ENCODE measurements around the gene SCGB1A1. TPM values are rescaled to one million over a fixed set of nuclear protein-coding genes. Genes with fewer than 3 reads are reported as not detected.
"Not testable (repeated sequence)": the region's sequence is repeated elsewhere in the genome, so short reads cannot be mapped to it uniquely, and the experiment has no call there.

The SCGB1A1 gene
- total RNA-seq, 1 donor from 2014 or later, result not detected

GRCh38 chr11:62446091-62446490, 27.3 kb downstream of the SCGB1A1 start:
- no peaks in the 10 kb centered on the region for H3K9me3 Mint-ChIP-seq
- no peak for DNase-seq (ENCODE audit: extremely low spot score, unreplicated experiment)
- peaks cover 22% of the 10 kb centered on the region for H3K4me1 Mint-ChIP-seq (ENCODE audit: unreplicated experiment)
- H3K36me3 Mint-ChIP-seq, result no peaks in the 10 kb centered on the region
- H3K27ac Mint-ChIP-seq, result no peak overlapping the region
- TF ChIP-seq CTCF (conservative IDR thresholded peaks at IDR 0.05), result no peak
- H3K27me3 Mint-ChIP-seq, result peaks cover 21% of the 10 kb centered on the region
- H3K4me3 Mint-ChIP-seq, result no peak overlapping the region

GRCh38 chr11:62449451-62449851, 30.6 kb downstream of the SCGB1A1 start:
- Mint-ChIP-seq H3K36me3 (no peaks in the 10 kb centered on the region), H3K4me1 (ENCODE audit: unreplicated experiment) (peaks cover 12% of the 10 kb centered on the region), H3K27me3 (peaks cover 21% of the 10 kb centered on the region), H3K9me3 (no peaks in the 10 kb centered on the region), H3K27ac (no peak overlapping the region), H3K4me3 (no peak overlapping the region)
- no peak for TF ChIP-seq CTCF (conservative IDR thresholded peaks at IDR 0.05)
- DNase-seq (ENCODE audit: extremely low spot score, unreplicated experiment), result no peak

GRCh38 chr11:62449912-62450311, 31.1 kb downstream of the SCGB1A1 start:
- not testable (repeated sequence) for H3K4me1 Mint-ChIP-seq (ENCODE audit: unreplicated experiment); H3K9me3 Mint-ChIP-seq; H3K27ac Mint-ChIP-seq; DNase-seq (ENCODE audit: extremely low spot score, unreplicated experiment); H3K36me3 Mint-ChIP-seq; H3K4me3 Mint-ChIP-seq
- peaks cover 21% of the 10 kb centered on the region for H3K27me3 Mint-ChIP-seq

- H3K4me3 Mint-ChIP-seq, result no peak overlapping the region
- H3K9me3 Mint-ChIP-seq, result no peaks in the 10 kb centered on the region
- peaks cover 21% of the 10 kb centered on the region for H3K27me3 Mint-ChIP-seq
- DNase-seq (ENCODE audit: extremely low spot score, unreplicated experiment), result no peak
- no peaks in the 10 kb centered on the region for H3K36me3 Mint-ChIP-seq
- TF ChIP-seq CTCF (conservative IDR thresholded peaks at IDR 0.05), result no peak
- H3K27ac Mint-ChIP-seq, result no peak overlapping the region
- peaks cover 3% of the 10 kb centered on the region for H3K4me1 Mint-ChIP-seq (ENCODE audit: unreplicated experiment)
Measured at GRCh38 chr11:62450543-62451240, 31.9 kb downstream of the SCGB1A1 start.

- Mint-ChIP-seq H3K4me3 (no peak overlapping the region), H3K27me3 (peaks cover 20% of the 10 kb centered on the region), H3K4me1 (ENCODE audit: unreplicated experiment) (peaks cover 1% of the 10 kb centered on the region), H3K27ac (no peak overlapping the region), H3K9me3 (no peaks in the 10 kb centered on the region), H3K36me3 (no peaks in the 10 kb centered on the region)
- no peak for DNase-seq (ENCODE audit: extremely low spot score, unreplicated experiment)
- no peak for TF ChIP-seq CTCF (conservative IDR thresholded peaks at IDR 0.05)
Measured at GRCh38 chr11:62451241-62451621, 32.4 kb downstream of the SCGB1A1 start.

- Mint-ChIP-seq H3K27ac (no peak overlapping the region), H3K4me1 (ENCODE audit: unreplicated experiment) (no peaks in the 10 kb centered on the region), H3K27me3 (peaks cover 10% of the 10 kb centered on the region), H3K4me3 (no peak overlapping the region), H3K9me3 (no peaks in the 10 kb centered on the region), H3K36me3 (no peaks in the 10 kb centered on the region)
- DNase-seq (ENCODE audit: extremely low spot score, unreplicated experiment), result no peak
- no peak for TF ChIP-seq CTCF (conservative IDR thresholded peaks at IDR 0.05)
Measured at GRCh38 chr11:62452261-62452660, 33.4 kb downstream of the SCGB1A1 start.
